Astrocyte of the cerebellum (primary cell): ENCODE measurements around the gene CACNA1S.

Source experiments
- DNase-seq: peaks from one replicate; pipeline ENCODE4 v3.0.0-alpha.2; 2011; ENCODE audit warnings: low read depth
- H3K4me3 ChIP-seq: 2 replicates; pipeline ENCODE4 v1.5.1; 2011; ENCODE audit warnings: mild to moderate bottlenecking, low read depth, low read length, moderate library complexity
- CTCF ChIP-seq: IDR thresholded peaks from 2 replicates; pipeline ENCODE4 v1.5.1; 2012; ENCODE audit warnings: low read length, low read depth, moderate library complexity, mild to moderate bottlenecking; ENCODE audit errors: missing control alignments
- in situ Hi-C: cut with HindIII; loops from 2 replicates; pipeline ENCODE4 v1.10.0; 2017; ENCODE audit warnings: low sequenced_read_pairs

The CACNA1S gene

GRCh38 chr1:201008666-201009360, 103.4 kb downstream of the CACNA1S start:
- TF ChIP-seq CTCF = no peak
- no peak for DNase-seq
- no peak overlapping the region for H3K4me3 ChIP-seq
- in situ Hi-C loops = no loop called here

GRCh38 chr1:201007481-201007880, 104.7 kb downstream of the CACNA1S start:
- DNase-seq = no peak
- TF ChIP-seq CTCF = no peak
- in situ Hi-C loops = no loop called here
- no peak overlapping the region for H3K4me3 ChIP-seq

GRCh38 chr1:201006450-201006849, 105.8 kb downstream of the CACNA1S start:
- TF ChIP-seq CTCF = no peak
- in situ Hi-C loops = no loop called here
- no peak for DNase-seq
- H3K4me3 ChIP-seq = no peak overlapping the region

DNA sequence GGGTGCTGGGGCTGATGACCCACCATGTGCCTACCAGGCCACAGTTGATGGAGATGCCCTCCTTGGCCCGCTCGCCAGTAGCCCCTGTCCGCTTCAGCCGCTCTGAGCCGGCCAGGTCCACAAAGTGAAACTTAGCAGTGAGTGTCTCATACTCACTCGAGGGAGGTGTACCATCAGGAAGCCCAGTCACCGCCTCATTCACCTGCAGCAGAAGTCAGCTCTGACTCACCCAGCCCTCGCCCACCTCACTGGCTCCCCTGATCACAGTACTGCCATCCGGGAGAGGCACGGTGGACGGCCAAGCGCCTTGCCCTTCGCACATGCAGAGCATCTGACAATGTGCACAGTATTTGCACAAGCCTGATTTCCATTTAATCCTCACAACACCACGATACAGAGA, 107.5 kb downstream of the CACNA1S start:
- DNase-seq = no peak
- in situ Hi-C loops = no loop called here
- TF ChIP-seq CTCF = no peak
- no peak overlapping the region for H3K4me3 ChIP-seq

DNA sequence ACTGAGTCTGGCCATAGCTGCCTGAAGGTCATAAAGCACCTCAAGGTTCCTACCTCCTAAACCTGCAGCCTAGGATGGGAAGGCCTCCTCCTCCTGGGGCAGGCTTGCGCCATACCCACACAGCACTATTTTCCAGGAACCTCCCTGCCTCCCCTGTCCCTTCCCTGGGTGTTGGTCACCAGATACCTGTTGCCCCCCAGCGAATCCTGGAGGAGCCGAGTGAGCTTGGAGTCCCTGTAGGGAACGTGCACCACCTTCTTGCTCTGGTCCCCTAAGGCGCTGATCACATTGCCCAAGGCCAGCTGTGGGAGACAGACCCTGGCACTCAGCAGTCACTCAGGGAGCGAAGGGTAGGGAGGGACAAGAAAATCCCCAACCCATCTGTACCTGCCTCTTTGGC, 108.1 kb downstream of the CACNA1S start:
- no peak overlapping the region for H3K4me3 ChIP-seq
- no peak for TF ChIP-seq CTCF
- no peak for DNase-seq
- in situ Hi-C loops = no loop called here

DNA sequence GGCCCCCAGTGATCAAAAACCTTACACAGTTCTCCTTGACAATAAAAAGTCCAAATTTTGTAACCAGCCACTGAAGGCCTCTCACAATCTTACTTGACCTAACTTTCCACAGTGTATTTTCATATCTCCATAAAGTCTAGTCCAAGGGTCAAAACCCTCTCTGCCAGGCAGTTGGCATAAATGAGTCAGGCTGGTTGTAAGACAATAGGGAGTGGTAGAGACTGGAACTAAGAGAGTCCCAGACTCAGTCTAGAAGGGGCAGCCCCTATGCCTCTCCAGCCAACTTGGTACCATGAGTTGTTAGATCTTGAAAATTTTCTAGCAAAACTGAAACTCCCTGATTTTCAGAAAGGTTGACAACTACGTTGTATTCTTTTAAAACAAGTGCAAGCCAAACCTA, 109.7 kb downstream of the CACNA1S start:
- no peak for DNase-seq
- no peak overlapping the region for H3K4me3 ChIP-seq
- in situ Hi-C loops = no loop called here

More for the DNA sequence above, 109.7 kb downstream of the CACNA1S start:
- no peak for TF ChIP-seq CTCF
